Panc1 (cell line): ENCODE results near the gene F5. TPM values are rescaled to one million over a fixed set of nuclear protein-coding genes. Genes with fewer than 3 reads are reported as not detected.

Experiments used
- ATAC-seq: fragments of 200-7000 bp; cut with Tn5 transposase; 2 replicates; pipeline ENCODE4 v1.9.1; 2020; ENCODE audit warnings: mild to moderate bottlenecking, moderate library complexity
- BruUV-seq: library from RNA; stranded (reverse); fragments of 400-500 nt; replicated peaks from 2 replicates; lab custom pipeline; 2021; lab: Mats Ljungman, UMichigan
- CTCF ChIA-PET: fragments of 300-600 bp; sonication (Branson Sonifier 250); formaldehyde crosslinking; loops from one replicate; lab custom pipeline; 2022; ENCODE audit warnings: antibody characterized with exemption; lab: Charles Lee
- POLR2A ChIA-PET: fragments of 300-600 bp; sonication (Branson Sonifier 250); formaldehyde crosslinking; loops from one replicate; lab custom pipeline; 2022; ENCODE audit warnings: antibody characterized with exemption; lab: Charles Lee
- DNase-seq: peaks from one replicate; pipeline ENCODE4 v3.0.0-alpha.2; 2010; ENCODE audit warnings: low read depth, low spot score
- H3K27ac ChIP-seq: 2 replicates; pipeline ENCODE4 v1.5.1; 2011; ENCODE audit warnings: mild to moderate bottlenecking, low read length, inconsistent platforms
- H3K27me3 ChIP-seq: fragments of 200-500 bp; sonication (Bioruptor generic); 2 replicates; pipeline ENCODE4 v1.6.0; 2014; ENCODE audit warnings: low read length, inconsistent platforms; ENCODE audit not compliant: control insufficient read depth, insufficient read depth
- H3K36me3 ChIP-seq: fragments of 200-500 bp; sonication (Bioruptor generic); 2 replicates; pipeline ENCODE4 v1.5.1; 2014; ENCODE audit warnings: inconsistent platforms, mild to moderate bottlenecking, low read length, moderate library complexity; ENCODE audit not compliant: control insufficient read depth, insufficient read depth
- H3K4me1 ChIP-seq: 2 replicates; pipeline ENCODE4 v1.5.1; 2011; ENCODE audit warnings: inconsistent platforms, mild to moderate bottlenecking, low read length, moderate library complexity; ENCODE audit not compliant: control insufficient read depth, insufficient read depth
- H3K4me3 ChIP-seq, 2 experiments: 2 replicates each; pipeline ENCODE4 v1.5.1; 2011 to 2012; ENCODE audit warnings: low read depth in 2 of 2, low read length in 2 of 2, mild to moderate bottlenecking in 2 of 2, inconsistent platforms in 1 of 2, moderate library complexity in 1 of 2
- H3K9me3 ChIP-seq: fragments of 200-500 bp; sonication (Bioruptor generic); 2 replicates; pipeline ENCODE4 v1.5.1; 2014; ENCODE audit warnings: low read depth, mild to moderate bottlenecking, inconsistent platforms, low read length, moderate library complexity; ENCODE audit not compliant: control insufficient read depth, insufficient read depth
- CTCF ChIP-seq: fragments of 450-650 bp; IDR thresholded peaks from 2 replicates; pipeline ENCODE4 v1.5.1; 2017; ENCODE audit warnings: mild to moderate bottlenecking
- POLR2AphosphoS5 ChIP-seq: IDR thresholded peaks from 2 replicates; pipeline ENCODE4 v1.6.1; 2012; ENCODE audit warnings: mild to moderate bottlenecking, low read depth, low read length, moderate library complexity
- REST ChIP-seq, 2 experiments: IDR thresholded peaks; 2 replicates each; pipeline ENCODE4 v1.6.1; 2011 to 2012; ENCODE audit warnings: low read depth in 2 of 2, control low read depth in 1 of 2, low read length in 1 of 2, mild to moderate bottlenecking in 1 of 2, moderate library complexity in 1 of 2; ENCODE audit not compliant: insufficient read depth in 1 of 2
- SIN3A ChIP-seq: IDR thresholded peaks from 2 replicates; pipeline ENCODE4 v1.6.1; 2012; ENCODE audit warnings: low read depth, mild to moderate bottlenecking, low read length, moderate library complexity, borderline replicate concordance; ENCODE audit not compliant: insufficient read depth
- TCF7L2 ChIP-seq: IDR thresholded peaks from 2 replicates; pipeline ENCODE4 v1.6.1; 2011; ENCODE audit warnings: mild to moderate bottlenecking, low read depth, low read length, inconsistent platforms
- in situ Hi-C: cut with HindIII; loops from 2 replicates; pipeline ENCODE4 v1.10.0; 2016; ENCODE audit warnings: low sequenced_read_pairs, low pct_unique_long_range_greater_than_20kb
- intact Hi-C: fragments of 100-400 bp; cut with micrococcal nuclease; formaldehyde crosslinking; loops from one replicate; pipeline ENCODE4 v1.10.0; 2022; ENCODE audit not compliant: unreplicated experiment
- total RNA-seq: library from RNA; stranded (reverse); gene quantifications from one replicate; pipeline ENCODE4 v1.2.1, GENCODE V29; 2021; ENCODE audit not compliant: unreplicated experiment

The F5 gene
- total RNA-seq, 1 experiment from 2014 or later: 0.08 TPM

GRCh38 chr1:169557131-169557530 is 29.1 kb downstream of the F5 start:
- H3K36me3 ChIP-seq: no peaks in the 10 kb centered on the region
- no peaks in the 10 kb centered on the region for H3K4me1 ChIP-seq
- H3K9me3 ChIP-seq: no peaks in the 10 kb centered on the region
- ChIA-PET POLR2A (no interaction called here), CTCF (no interaction called here)
- no peak overlapping the region for H3K27ac ChIP-seq
- H3K27me3 ChIP-seq: peaks cover 15% of the 10 kb centered on the region
- DNase-seq (no peak), ATAC-seq (no peak)
- BruUV-seq: no TSS peak
- H3K4me3 ChIP-seq: no peak overlapping the region
- intact Hi-C loops: no loop called here
- in situ Hi-C loops: no loop called here
- no peak for TF ChIP-seq SIN3A
- TF ChIP-seq TCF7L2: no peak
- TF ChIP-seq POLR2AphosphoS5: no peak
- TF ChIP-seq CTCF: no peak
- no peak for TF ChIP-seq REST (IDR thresholded peaks at IDR 0.05; ENCODE audit: insufficient read depth in 1 of 2, low read depth in 2 of 2, low read length in 1 of 2)

GRCh38 chr1:169550294-169550693 is 36.0 kb downstream of the F5 start:
- no peaks in the 10 kb centered on the region for H3K9me3 ChIP-seq
- ChIA-PET CTCF (no interaction called here), POLR2A (no interaction called here)
- no peak overlapping the region for H3K4me3 ChIP-seq
- ATAC-seq: peak; percentile 78
- no peak for DNase-seq
- no peaks in the 10 kb centered on the region for H3K36me3 ChIP-seq
- no peak overlapping the region for H3K27ac ChIP-seq
- BruUV-seq: no TSS peak
- intact Hi-C loops (loop anchor here (1.0 kb wide), 1 partner anchor 259 kb away; no protein-coding TSS in a partner anchor), in situ Hi-C loops (no loop called here)
- no peaks in the 10 kb centered on the region for H3K4me1 ChIP-seq
- peaks cover 6% of the 10 kb centered on the region; the same call in 1 of the 2 replicates for H3K27me3 ChIP-seq
- TF ChIP-seq CTCF (peak; percentile 56), TCF7L2 (no peak)
